ENCODE measurements around the gene METTL9. TPM values are rescaled to one million over a fixed set of nuclear protein-coding genes. Genes with fewer than 3 reads are reported as not detected.
"Not testable (repeated sequence)": the region's sequence is repeated elsewhere in the genome, so short reads cannot be mapped to it uniquely, and the experiment has no call there.

The METTL9 gene
- total and polyA plus RNA-seq, 2 of the 4 experiments (the other 2 are of a cell fraction): 54.8 to 95.5 TPM

DNA sequence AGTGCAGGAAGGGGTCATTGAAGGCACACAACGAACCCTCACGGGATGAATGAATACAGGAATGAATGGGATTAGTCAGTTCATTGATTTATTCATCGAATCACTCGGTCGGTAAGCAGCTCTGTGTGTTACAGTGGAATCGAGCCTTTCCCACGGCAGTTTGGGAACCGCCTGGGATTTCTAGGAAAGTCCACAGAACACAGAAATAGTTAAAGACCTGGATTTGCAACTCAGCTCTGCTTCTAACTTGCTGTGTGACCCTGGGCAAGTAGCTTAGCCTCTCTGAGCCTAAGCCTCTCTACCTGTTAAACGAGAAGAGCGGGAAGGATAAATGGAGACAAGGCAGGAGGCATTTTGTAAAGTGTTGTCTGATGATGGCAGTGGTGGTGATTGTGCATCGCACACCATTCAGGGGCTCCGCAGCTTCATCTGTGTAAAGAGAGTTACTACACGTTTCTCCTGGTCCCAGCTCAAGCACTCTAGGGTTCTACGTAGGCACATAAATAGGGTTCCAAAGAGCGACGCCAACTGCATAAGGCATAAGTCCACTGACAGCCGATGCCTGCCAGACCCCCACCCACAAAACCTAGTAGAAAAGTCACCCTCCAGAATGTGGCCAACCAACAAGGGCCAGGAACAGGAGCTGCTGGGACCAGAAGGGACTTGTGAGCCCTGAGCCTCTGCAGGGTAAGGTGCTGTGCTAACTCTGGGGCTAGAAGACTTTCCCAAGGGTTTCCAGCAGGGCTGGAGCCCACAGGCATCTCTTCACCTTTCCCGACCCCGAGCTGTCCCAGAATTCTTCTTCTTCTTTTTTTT lies 45.7 kb upstream of the METTL9 start:
- H3K4me3 ChIP-seq (ENCODE audit: insufficient read depth, low read depth, low read length); H3K27ac ChIP-seq (ENCODE audit: insufficient read depth, low read length); H3K18ac ChIP-seq (ENCODE audit: low read depth, low read length); H3K4ac ChIP-seq (ENCODE audit: low read depth, low read length); POLR2A ChIA-PET (ENCODE audit: unreplicated experiment); ATAC-seq (ENCODE audit: low read depth); H2BK20ac ChIP-seq (ENCODE audit: low read depth, low read length); H3K56ac ChIP-seq (ENCODE audit: extremely low read depth, insufficient read depth, low read length); H3K4me1 ChIP-seq (ENCODE audit: control insufficient read depth, insufficient read depth, low read length); H2AK5ac ChIP-seq (ENCODE audit: low read depth, low read length); H3K79me1 ChIP-seq (ENCODE audit: low read depth in 1 of 2, low read length in 2 of 2); H2BK15ac ChIP-seq (ENCODE audit: low read depth, low read length); H4K8ac ChIP-seq (ENCODE audit: low read depth in 2 of 2, low read length in 2 of 2); H4K5ac ChIP-seq (ENCODE audit: low read depth, low read length); H3K9me1 ChIP-seq (ENCODE audit: insufficient read depth, low read length); in situ Hi-C loops (cut with MboI; ENCODE audit: low sequenced_read_pairs); H2AK9ac ChIP-seq (replicated peaks; ENCODE audit: low read depth, low read length, poor library complexity); H2BK5ac ChIP-seq (ENCODE audit: low read depth, low read length, poor library complexity, severe bottlenecking); H2BK120ac ChIP-seq (ENCODE audit: low read depth, low read length); dilution Hi-C loops (cut with HindIII; ENCODE audit: low sequenced_read_pairs, unreplicated experiment); H3K9me3 ChIP-seq (ENCODE audit: control insufficient read depth, insufficient read depth, low read length); DNase-seq; H3K23ac ChIP-seq (ENCODE audit: low read depth, low read length); H3K14ac ChIP-seq (replicated peaks; ENCODE audit: low read depth, low read length); intact Hi-C loops (cut with micrococcal nuclease); H2AFZ ChIP-seq (replicated peaks; ENCODE audit: low read length, poor library complexity); H4K20me1 ChIP-seq (ENCODE audit: insufficient read depth, low read length); H3K4me2 ChIP-seq (ENCODE audit: low read depth, low read length); H3K9ac ChIP-seq (ENCODE audit: low read depth, low read length); H4K91ac ChIP-seq (ENCODE audit: insufficient read depth, low read depth, low read length); H3K36me3 ChIP-seq (ENCODE audit: control insufficient read depth, insufficient read depth, low read length); BruUV-seq (replicated peaks): not testable (repeated sequence)
- WGBS, 2 experiments (ENCODE audit: extremely low coverage in 2 of 2, insufficient read length in 1 of 2): 92% methylated on average over 10 of the region's 19 CpGs; no CpG with 5 or more reads in 1 of the 2 experiments
- peaks cover 13% of the 10 kb centered on the region for H3K27me3 ChIP-seq (ENCODE audit: control insufficient read depth, insufficient read depth, low read length)
- CTCF ChIA-PET: interaction anchor here (0.7 kb wide), 1 partner anchor 52 kb away, joined by 6 read pairs; no protein-coding TSS in a partner anchor
